ENCODE data around the gene UNC13B. TPM values are rescaled to one million over a fixed set of nuclear protein-coding genes. Genes with fewer than 3 reads are reported as not detected.

Gene UNC13B
- total RNA-seq, 2 donors from 2014 or later: 12.9 to 14.6 TPM

GRCh38 chr9:35422753-35423152 is 260.9 kb downstream of the UNC13B start:
- no peak for TF ChIP-seq CTCF (IDR thresholded peaks at IDR 0.05)
- H3K9me3 ChIP-seq: peaks cover 0 to under 1% of the 10 kb centered on the region in 2 donors
- no peaks in the 10 kb centered on the region for H3K36me3 ChIP-seq
- DNase-seq (ENCODE audit: low spot score): no peak
- H3K27ac ChIP-seq: no peak overlapping the region
- no peak overlapping the region for H3K4me3 ChIP-seq
- H3K27me3 ChIP-seq: no peaks in the 10 kb centered on the region
- H3K4me1 ChIP-seq: no peaks in the 10 kb centered on the region

GRCh38 chr9:35423499-35423898 is 261.7 kb downstream of the UNC13B start:
- H3K4me3 ChIP-seq: no peak overlapping the region
- H3K9me3 ChIP-seq: peaks cover 0 to 8% of the 10 kb centered on the region in 2 donors
- DNase-seq (ENCODE audit: low spot score): no peak
- no peaks in the 10 kb centered on the region for H3K27me3 ChIP-seq
- no peak for TF ChIP-seq CTCF (IDR thresholded peaks at IDR 0.05)
- no peaks in the 10 kb centered on the region for H3K36me3 ChIP-seq
- H3K4me1 ChIP-seq: no peaks in the 10 kb centered on the region
- no peak overlapping the region for H3K27ac ChIP-seq

GRCh38 chr9:35424356-35425352 is 262.8 kb downstream of the UNC13B start:
- no peaks in the 10 kb centered on the region for H3K36me3 ChIP-seq
- no peak for DNase-seq (ENCODE audit: low spot score)
- H3K27me3 ChIP-seq: no peaks in the 10 kb centered on the region
- H3K9me3 ChIP-seq: peaks cover 0 to 17% of the 10 kb centered on the region in 2 donors
- no peaks in the 10 kb centered on the region for H3K4me1 ChIP-seq
- H3K4me3 ChIP-seq: no peak overlapping the region
- no peak overlapping the region for H3K27ac ChIP-seq
- TF ChIP-seq CTCF (IDR thresholded peaks at IDR 0.05): no peak

- no peaks in the 10 kb centered on the region for H3K4me1 ChIP-seq
- no peak for TF ChIP-seq CTCF (IDR thresholded peaks at IDR 0.05)
- no peak for DNase-seq (ENCODE audit: low spot score)
- no peak overlapping the region for H3K4me3 ChIP-seq
- H3K36me3 ChIP-seq: no peaks in the 10 kb centered on the region
- H3K27ac ChIP-seq: no peak overlapping the region
- no peaks in the 10 kb centered on the region for H3K27me3 ChIP-seq
- H3K9me3 ChIP-seq: peaks cover 0 to 17% of the 10 kb centered on the region in 2 donors
Measured at GRCh38 chr9:35426627-35427026, 264.8 kb downstream of the UNC13B start.

GRCh38 chr9:35431467-35431866 is 269.7 kb downstream of the UNC13B start:
- DNase-seq (ENCODE audit: low spot score): no peak

More at GRCh38 chr9:35431467-35431866, 269.7 kb downstream of the UNC13B start:
- peaks cover 0 to 17% of the 10 kb centered on the region in 2 donors for H3K9me3 ChIP-seq
- no peaks in the 10 kb centered on the region for H3K27me3 ChIP-seq
- H3K4me1 ChIP-seq: no peaks in the 10 kb centered on the region
- TF ChIP-seq CTCF (IDR thresholded peaks at IDR 0.05): no peak
- no peaks in the 10 kb centered on the region for H3K36me3 ChIP-seq
- no peak overlapping the region for H3K27ac ChIP-seq
- no peak overlapping the region for H3K4me3 ChIP-seq
